Measurements from ENCODE around the gene RND2.
"Not testable (repeated sequence)": the region's sequence is repeated elsewhere in the genome, so short reads cannot be mapped to it uniquely, and the experiment has no call there.

RND2 gene

GRCh38 chr17:42992872-42993271 is 32.2 kb upstream of the RND2 start:
- no peak for TF ChIP-seq GABPA (IDR thresholded peaks at IDR 0.05; ENCODE audit: low read depth)
- TF ChIP-seq POLR2AphosphoS5 (IDR thresholded peaks at IDR 0.05; ENCODE audit: low read depth) = no peak
- TF ChIP-seq SPI1 (IDR thresholded peaks at IDR 0.05; ENCODE audit: borderline replicate concordance, low read depth) = no peak
- no peak for TF ChIP-seq CTCF (IDR thresholded peaks at IDR 0.05; ENCODE audit: insufficient read depth, low read length)
- Histone ChIP-seq H3K27ac (replicated peaks) (no peak overlapping the region), H3K27me3 (ENCODE audit: insufficient read depth, poor library complexity, severe bottlenecking) (no peaks in the 10 kb centered on the region), H3K4me3 (replicated peaks; ENCODE audit: insufficient read depth, low read length) (no peak overlapping the region)
- DNase-seq (ENCODE audit: low read depth in 1 of 2, low spot score in 1 of 2) = no peak

- H3K27ac ChIP-seq (replicated peaks); H3K4me3 ChIP-seq (replicated peaks; ENCODE audit: insufficient read depth, low read length); DNase-seq (ENCODE audit: low read depth in 1 of 2, low spot score in 1 of 2); H3K27me3 ChIP-seq (ENCODE audit: insufficient read depth, poor library complexity, severe bottlenecking): not testable (repeated sequence)
Observed at GRCh38 chr17:42993913-42994312, 31.1 kb upstream of the RND2 start.

- TF ChIP-seq SPI1 (IDR thresholded peaks at IDR 0.05; ENCODE audit: borderline replicate concordance, low read depth) = no peak
- no peak for TF ChIP-seq POLR2AphosphoS5 (IDR thresholded peaks at IDR 0.05; ENCODE audit: low read depth)
- TF ChIP-seq CTCF (IDR thresholded peaks at IDR 0.05; ENCODE audit: insufficient read depth, low read length) = no peak
- no peak for TF ChIP-seq REST (IDR thresholded peaks at IDR 0.05; ENCODE audit: insufficient replicate concordance, low read depth)
- TF ChIP-seq GABPA (IDR thresholded peaks at IDR 0.05; ENCODE audit: low read depth) = no peak
- no peak for DNase-seq (ENCODE audit: low read depth in 1 of 2, low spot score in 1 of 2)
- Histone ChIP-seq H3K27me3 (ENCODE audit: insufficient read depth, poor library complexity, severe bottlenecking) (no peaks in the 10 kb centered on the region), H3K27ac (replicated peaks) (peak overlapping the region; percentile 41), H3K4me3 (replicated peaks; ENCODE audit: insufficient read depth, low read length) (peak overlapping the region; percentile 26)
Observed at GRCh38 chr17:42997390-42997983, 27.5 kb upstream of the RND2 start.

- Histone ChIP-seq H3K27me3 (ENCODE audit: insufficient read depth, poor library complexity, severe bottlenecking) (no peaks in the 10 kb centered on the region), H3K27ac (replicated peaks) (peak within 1 kb of the TSS; percentile 94), H3K4me3 (replicated peaks; ENCODE audit: insufficient read depth, low read length) (peak within 1 kb of the TSS; percentile 92)
- peak; percentile 99 to 100 for DNase-seq (ENCODE audit: low read depth in 1 of 2, low spot score in 1 of 2)
- TF ChIP-seq CTCF (IDR thresholded peaks at IDR 0.05; ENCODE audit: insufficient read depth, low read length) = peak; percentile 68
- TF ChIP-seq POLR2AphosphoS5 (IDR thresholded peaks at IDR 0.05; ENCODE audit: low read depth) = peak; percentile 95
- TF ChIP-seq GABPA (IDR thresholded peaks at IDR 0.05; ENCODE audit: low read depth) = peak; percentile 93
- TF ChIP-seq SPI1 (IDR thresholded peaks at IDR 0.05; ENCODE audit: borderline replicate concordance, low read depth) = peak; percentile 58; the same call in 1 of the 2 replicates
- TF ChIP-seq REST (IDR thresholded peaks at IDR 0.05; ENCODE audit: insufficient replicate concordance, low read depth) = peak; percentile 81
Observed at GRCh38 chr17:42997984-42998938, 26.8 kb upstream of the RND2 start, which contains the start of gene RPL27. Gene RPL27 (plus strand): TSS chr17:42998419. CDS start chr17:42998751, 332 bp downstream.
